Left lung (tissue), 10 donors: Measurements from ENCODE around the gene HOXC9. TPM values are rescaled to one million over a fixed set of nuclear protein-coding genes. Genes with fewer than 3 reads are reported as not detected.
A peak's percentile ranks its signal among the peaks of the same experiment; 100 is the strongest.

Experiments
- ATAC-seq: fragments of 200-7000 bp; cut with Tn5 transposase; one replicate; pipeline ENCODE4 v1.9.1; 2020; ENCODE audit warnings: moderate library complexity
- DNase-seq, 4 donors: peaks; one replicate each; pipeline ENCODE4 v3.0.0-alpha.2; 2013 to 2020
- H3K27ac ChIP-seq, 2 donors: fragments of 200-600 bp; sonication (generic) in 1 of 2; one replicate each; pipeline versions ENCODE4 v1.5.0 to v1.8.0; 2020 to 2021
- H3K27me3 ChIP-seq, 2 donors: fragments of 200-600 bp; sonication (generic) in 1 of 2; one replicate each; pipeline versions ENCODE4 v1.5.0 to v1.8.0; 2020 to 2021
- H3K36me3 ChIP-seq, 2 donors: fragments of 200-600 bp; sonication (generic) in 1 of 2; one replicate each; pipeline versions ENCODE4 v1.5.0 to v1.8.0; 2020 to 2021
- H3K4me1 ChIP-seq, 2 donors: fragments of 200-600 bp; one replicate each; pipeline ENCODE4 v1.8.0; 2021
- H3K4me3 ChIP-seq, 2 donors: fragments of 200-600 bp; sonication (generic) in 1 of 2; one replicate each; pipeline versions ENCODE4 v1.5.0 to v1.8.0; 2020 to 2021; ENCODE audit warnings: mild to moderate bottlenecking in 1 of 2
- H3K9me3 ChIP-seq, 2 donors: fragments of 200-600 bp; sonication (generic) in 1 of 2; one replicate each; pipeline versions ENCODE4 v1.5.0 to v1.8.0; 2020 to 2021
- CTCF ChIP-seq, 2 donors: fragments of 200-600 bp; sonication (generic) in 1 of 2; IDR thresholded peaks; one replicate each; pipeline versions ENCODE4 v1.5.0 to v1.8.0; 2021; ENCODE audit warnings: antibody characterized with exemption in 2 of 2
- intact Hi-C, 2 donors: fragments of 100-400 bp; cut with DNase I; formaldehyde crosslinking; loops; one replicate each; pipeline versions ENCODE4 v1.11.2 to v1.14.2; 2022
- polyA plus RNA-seq, 6 donors: library from polyadenylated mRNA; unstranded; fragments of 120-200 nt; gene quantifications; one replicate each; pipeline ENCODE4 v1.2.1, GENCODE V29; 2013; ENCODE audit not compliant: insufficient read length in 6 of 6
- total RNA-seq, 2 donors: library from RNA; stranded (reverse); fragmentation: NEBNext Ultra II Directional; extraction: Animal tissue kit (Norgen Biotek cat#: 25700); gene quantifications; one replicate each; pipeline ENCODE4 v1.2.1, GENCODE V29; 2021
- donor health status: DM: no; HTN: yes; CAD: no.
- donor health status: DM: no; HTN: no; CAD: no.

The HOXC9 gene
- total and polyA plus RNA-seq, 8 donors, result 0.30 to 0.91 (median 0.58) TPM; not detected in 1

DNA sequence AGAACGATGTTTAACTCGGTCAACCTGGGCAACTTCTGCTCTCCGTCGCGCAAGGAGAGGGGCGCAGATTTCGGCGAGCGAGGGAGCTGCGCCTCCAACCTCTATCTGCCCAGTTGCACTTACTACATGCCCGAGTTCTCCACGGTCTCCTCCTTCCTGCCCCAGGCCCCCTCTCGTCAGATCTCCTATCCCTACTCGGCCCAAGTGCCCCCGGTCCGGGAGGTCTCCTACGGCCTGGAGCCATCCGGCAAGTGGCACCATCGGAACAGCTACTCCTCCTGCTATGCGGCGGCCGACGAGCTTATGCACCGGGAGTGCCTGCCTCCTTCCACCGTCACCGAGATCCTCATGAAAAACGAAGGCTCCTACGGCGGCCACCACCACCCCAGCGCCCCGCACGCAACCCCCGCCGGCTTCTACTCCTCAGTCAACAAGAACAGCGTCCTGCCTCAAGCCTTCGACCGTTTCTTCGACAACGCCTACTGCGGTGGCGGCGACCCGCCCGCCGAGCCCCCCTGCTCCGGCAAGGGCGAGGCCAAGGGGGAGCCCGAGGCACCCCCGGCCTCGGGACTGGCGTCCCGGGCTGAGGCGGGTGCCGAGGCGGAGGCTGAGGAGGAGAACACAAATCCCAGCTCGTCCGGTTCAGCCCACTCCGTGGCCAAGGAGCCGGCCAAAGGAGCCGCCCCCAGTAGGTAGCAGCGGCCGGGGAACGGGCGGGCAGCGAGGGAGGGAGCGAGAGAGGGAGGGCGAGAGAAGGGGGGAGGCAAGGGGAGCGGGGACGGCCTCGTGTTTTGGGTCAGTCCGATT lies 26.5 kb upstream of the HOXC9 start:
- Histone ChIP-seq H3K27ac (no peak overlapping the region), H3K4me3 (no peak overlapping the region), H3K27me3 (peaks cover 99 to 100% of the 10 kb centered on the region in 2 donors), H3K36me3 (no peaks in the 10 kb centered on the region), H3K9me3 (no peaks in the 10 kb centered on the region), H3K4me1 (peaks cover 0 to 23% of the 10 kb centered on the region in 2 donors)
- DNase-seq (peak in 1 of 4 donors; percentile 57), ATAC-seq (no peak)
- no peak for TF ChIP-seq CTCF (IDR thresholded peaks at IDR 0.05)
- intact Hi-C loops, result no loop called here

DNA sequence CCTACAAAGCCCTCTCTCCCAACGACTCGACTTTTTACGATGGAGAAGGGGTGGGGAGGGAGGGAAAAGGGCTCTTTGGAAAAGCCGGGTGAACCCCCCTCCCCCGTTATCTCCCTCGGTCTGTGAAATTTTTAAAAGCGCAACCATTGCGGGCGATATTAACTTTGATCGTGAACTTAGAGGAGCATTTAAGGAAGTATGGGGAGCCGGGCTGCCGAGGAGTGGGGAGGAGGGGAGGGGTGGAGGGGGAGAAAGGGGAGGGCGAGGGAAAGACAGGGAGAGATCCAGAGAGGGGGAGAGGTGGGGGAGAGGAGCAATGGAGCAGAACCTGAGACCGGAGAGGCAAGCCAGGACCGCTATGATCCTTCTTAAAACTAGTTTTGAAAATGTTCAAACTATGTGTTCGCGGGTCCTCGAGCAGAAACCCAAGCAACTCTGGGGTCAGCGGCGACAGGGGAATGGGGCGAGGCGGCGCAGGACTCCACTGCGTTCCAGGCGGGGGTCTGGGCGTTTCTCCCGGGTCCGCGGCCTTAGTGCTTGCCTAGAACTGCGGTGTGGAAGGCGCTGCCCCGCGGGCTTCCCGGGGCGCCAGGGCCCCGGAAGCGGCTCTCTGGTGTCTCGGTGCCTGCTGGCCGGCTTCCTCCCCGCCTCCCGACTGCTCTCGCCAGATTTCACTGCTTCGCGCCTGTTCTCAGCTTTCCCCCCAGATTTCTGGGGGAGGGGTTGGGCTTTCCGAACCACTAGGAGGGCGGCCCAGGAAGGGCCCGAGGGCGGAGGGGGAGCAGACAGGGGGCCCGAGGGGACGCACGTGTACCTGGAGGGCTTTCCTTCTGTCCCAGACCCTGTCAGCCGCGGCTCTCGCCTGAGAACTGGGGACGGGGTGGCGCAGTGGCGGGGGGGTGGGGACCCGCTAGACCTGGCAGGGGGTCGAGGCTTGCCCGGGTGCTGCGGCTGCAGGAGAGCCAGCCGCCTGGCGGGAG lies 25.6 kb upstream of the HOXC9 start, which contains the start of gene HOTAIR:
Gene HOTAIR, minus strand, starts transcription at position 871 of the 980 bp plus-strand sequence.
- H3K27me3 ChIP-seq, result peaks cover 99 to 100% of the 10 kb centered on the region in 2 donors
- H3K4me1 ChIP-seq, result peaks cover 0 to 23% of the 10 kb centered on the region in 2 donors
- H3K36me3 ChIP-seq, result no peaks in the 10 kb centered on the region
- H3K4me3 ChIP-seq, result no peak within 1 kb of the TSS
- no peak for TF ChIP-seq CTCF (IDR thresholded peaks at IDR 0.05)
- DNase-seq (peak in 1 of 4 donors; percentile 69), ATAC-seq (peak; percentile 39)
- intact Hi-C loops, result no loop called here
- H3K27ac ChIP-seq, result no peak within 1 kb of the TSS
- H3K9me3 ChIP-seq, result no peaks in the 10 kb centered on the region

DNA sequence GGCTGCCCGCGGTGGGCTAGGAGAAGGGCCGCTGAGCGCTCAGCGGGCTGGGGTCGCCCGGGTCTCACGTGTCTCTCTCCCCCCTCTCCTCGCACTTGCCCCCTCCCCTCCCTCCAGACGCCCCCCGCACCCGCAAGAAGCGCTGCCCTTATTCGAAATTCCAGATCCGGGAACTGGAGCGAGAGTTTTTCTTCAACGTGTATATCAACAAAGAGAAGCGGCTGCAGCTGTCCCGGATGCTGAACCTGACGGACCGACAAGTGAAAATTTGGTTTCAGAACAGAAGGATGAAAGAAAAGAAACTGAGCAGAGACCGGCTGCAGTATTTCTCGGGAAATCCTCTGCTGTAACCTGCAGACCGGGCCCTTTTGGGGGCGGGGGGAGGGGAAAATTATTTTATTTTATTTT lies 24.9 kb upstream of the HOXC9 start:
- H3K4me3 ChIP-seq, result no peak overlapping the region
- no peak overlapping the region for H3K27ac ChIP-seq

GRCh38 chr12:53975479-53976152 lies 24.3 kb upstream of the HOXC9 start:
- H3K9me3 ChIP-seq, result no peaks in the 10 kb centered on the region
- ATAC-seq (no peak), DNase-seq (peak in 1 of 4 donors; percentile 45)
- intact Hi-C loops, result no loop called here
- no peak overlapping the region for H3K27ac ChIP-seq
- H3K4me3 ChIP-seq, result no peak overlapping the region
- H3K4me1 ChIP-seq, result peaks cover 0 to 23% of the 10 kb centered on the region in 2 donors
- H3K27me3 ChIP-seq, result peaks cover 97 to 100% of the 10 kb centered on the region in 2 donors
- H3K36me3 ChIP-seq, result no peaks in the 10 kb centered on the region
- no peak for TF ChIP-seq CTCF (IDR thresholded peaks at IDR 0.05)

More for the DNA sequence above, 24.9 kb upstream of the HOXC9 start:
- Histone ChIP-seq H3K36me3 (no peaks in the 10 kb centered on the region), H3K4me1 (peaks cover 0 to 23% of the 10 kb centered on the region in 2 donors), H3K27me3 (peaks cover 97 to 100% of the 10 kb centered on the region in 2 donors), H3K9me3 (no peaks in the 10 kb centered on the region)
- no peak for ATAC-seq
- intact Hi-C loops, result no loop called here
- TF ChIP-seq CTCF (IDR thresholded peaks at IDR 0.05), result no peak
- DNase-seq, result no peak
